Esophagus muscularis mucosa (tissue), 3 donors: ENCODE results near the gene C7orf25.

Source experiments
- CTCF ChIP-seq, 3 experiments: fragments of 200-600 bp in 2 of 3; fragments of 450-650 bp in 1 of 3; sonication (generic) in 2 of 3; IDR thresholded peaks; one replicate each; pipeline ENCODE4 v1.5.1; 2017 to 2019; ENCODE audit warnings: antibody characterized with exemption in 3 of 3, mild to moderate bottlenecking in 2 of 3, moderate library complexity in 1 of 3
- EP300 ChIP-seq: sonication (generic); formaldehyde crosslinking; IDR thresholded peaks from one replicate; pipeline ENCODE4 v1.6.1; 2017; ENCODE audit warnings: antibody characterized with exemption

- TF ChIP-seq CTCF (IDR thresholded peaks at IDR 0.05) (no peak), EP300 (no peak)
Observed at GRCh38 chr7:42952328-42952727, 40.5 kb upstream of the C7orf25 start.
